ENCODE data around the gene LENG1.

DNA sequence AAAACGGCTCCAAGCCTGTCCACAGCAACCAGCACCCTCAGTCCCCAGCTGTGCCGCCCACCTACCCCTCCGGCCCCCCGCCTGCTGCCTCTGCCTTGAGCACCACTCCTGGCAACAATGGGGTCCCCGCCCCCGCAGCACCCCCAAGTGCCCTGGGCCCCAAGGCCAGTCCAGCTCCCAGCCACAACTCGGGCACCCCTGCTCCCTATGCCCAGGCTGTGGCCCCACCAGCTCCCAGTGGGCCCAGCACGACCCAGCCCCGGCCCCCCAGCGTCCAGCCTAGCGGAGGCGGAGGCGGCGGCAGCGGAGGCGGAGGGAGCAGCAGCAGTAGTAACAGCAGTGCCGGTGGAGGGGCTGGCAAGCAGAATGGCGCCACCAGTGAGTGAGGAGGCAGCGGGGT is 11.4 kb downstream of the LENG1 start:
- TF ChIP-seq EZH2 (IDR thresholded peaks at IDR 0.05; ENCODE audit: borderline replicate concordance, insufficient read depth, low read length, poor library complexity, severe bottlenecking) (no peak), SMC3 (conservative IDR thresholded peaks at IDR 0.05; ENCODE audit: poor library complexity) (no peak)
- TF ChIP-seq, protein P1, sequence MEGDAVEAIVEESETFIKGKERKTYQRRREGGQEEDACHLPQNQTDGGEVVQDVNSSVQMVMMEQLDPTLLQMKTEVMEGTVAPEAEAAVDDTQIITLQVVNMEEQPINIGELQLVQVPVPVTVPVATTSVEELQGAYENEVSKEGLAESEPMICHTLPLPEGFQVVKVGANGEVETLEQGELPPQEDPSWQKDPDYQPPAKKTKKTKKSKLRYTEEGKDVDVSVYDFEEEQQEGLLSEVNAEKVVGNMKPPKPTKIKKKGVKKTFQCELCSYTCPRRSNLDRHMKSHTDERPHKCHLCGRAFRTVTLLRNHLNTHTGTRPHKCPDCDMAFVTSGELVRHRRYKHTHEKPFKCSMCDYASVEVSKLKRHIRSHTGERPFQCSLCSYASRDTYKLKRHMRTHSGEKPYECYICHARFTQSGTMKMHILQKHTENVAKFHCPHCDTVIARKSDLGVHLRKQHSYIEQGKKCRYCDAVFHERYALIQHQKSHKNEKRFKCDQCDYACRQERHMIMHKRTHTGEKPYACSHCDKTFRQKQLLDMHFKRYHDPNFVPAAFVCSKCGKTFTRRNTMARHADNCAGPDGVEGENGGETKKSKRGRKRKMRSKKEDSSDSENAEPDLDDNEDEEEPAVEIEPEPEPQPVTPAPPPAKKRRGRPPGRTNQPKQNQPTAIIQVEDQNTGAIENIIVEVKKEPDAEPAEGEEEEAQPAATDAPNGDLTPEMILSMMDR (IDR thresholded peaks at IDR 0.05; ENCODE audit: poor library complexity, severe bottlenecking): no peak

Measured in neural cell (in vitro differentiated cells).